ENCODE results near the gene GUSB. TPM values are rescaled to one million over a fixed set of nuclear protein-coding genes. Genes with fewer than 3 reads are reported as not detected.

The GUSB gene
- total and polyA plus RNA-seq, 9 of the 15 experiments (the other 6 are each of a cell fraction or from before 2014, with no cell fraction given) = 22.7 to 102 (median 60.1) TPM

- BruUV-seq (replicated peaks) = no TSS peak
- Histone ChIP-seq H3K4me3 (no peak overlapping the region), H3K79me2 (ENCODE audit: control insufficient read depth, insufficient read depth, low read length) (peaks cover 25% of the 10 kb centered on the region), H3K9ac (ENCODE audit: insufficient read depth in 1 of 2, low read depth in 2 of 2, low read length in 2 of 2) (no peak overlapping the region), H3K4me2 (ENCODE audit: insufficient read depth, low read length) (no peak overlapping the region), H2AFZ (ENCODE audit: low read depth, low read length) (no peak overlapping the region), H3K4me1 (replicated peaks in 1 of 2; ENCODE audit: control insufficient read depth in 2 of 2, insufficient read depth in 2 of 2, low read length in 2 of 2) (peaks cover 8 to 26% of the 10 kb centered on the region in 2 experiments; a peak in 4 of 5 replicates), H3K9me1 (ENCODE audit: control insufficient read depth, insufficient read depth, low read length) (peaks cover 10% of the 10 kb centered on the region), H3K36me3 (ENCODE audit: control insufficient read depth, insufficient read depth, low read length) (peaks cover 79% of the 10 kb centered on the region; the same call in 2 of the 3 replicates), H4K20me1 (replicated peaks; ENCODE audit: control insufficient read depth, insufficient read depth, low read length) (peaks cover 13% of the 10 kb centered on the region), H3K27me3 (ENCODE audit: control insufficient read depth in 2 of 2, insufficient read depth in 2 of 2, low read length in 2 of 2) (no peaks in the 10 kb centered on the region), H3K27ac (ENCODE audit: extremely low read depth, low read depth, low read length) (no peak overlapping the region), H3K9me3 (replicated peaks; ENCODE audit: control insufficient read depth, insufficient read depth, low read depth, low read length) (no peaks in the 10 kb centered on the region)
- ATAC-seq (no peak), DNase-seq (ENCODE audit: extremely low read depth in 1 of 4, low spot score in 3 of 4) (peak in 1 of 4 experiments; percentile 6), FAIRE-seq (no peak)
- in situ Hi-C loops (cut with MboI) (no loop called here), intact Hi-C loops (cut with micrococcal nuclease) (no loop called here)
- TF ChIP-seq FOXO4 (CRISPR knock-in tag; IDR thresholded peaks at IDR 0.05) (no peak), POLR2AphosphoS5 (IDR thresholded peaks at IDR 0.05; ENCODE audit: control insufficient read depth, insufficient read depth, low read depth, low read length) (peak; percentile 23), POLR2A (conservative IDR thresholded peaks at IDR 0.05) (0 out of 2 replicates have a peak, but pooled peaks have one; percentile 13)
- ChIA-PET CTCF (ENCODE audit: low intra/inter-chr PET ratio) (no interaction called here), POLR2A (no interaction called here)
- WGBS (ENCODE audit: insufficient coverage, low coverage, missing lambda C conversion rate) = 92% methylated on average over 16 of the region's 16 CpGs
These were observed 5.3 kb downstream of the GUSB start for GRCh38 chr7:65976659-65977196.

Data from K562 (cell line).